Measurements from ENCODE around the gene SARDH. TPM values are rescaled to one million over a fixed set of nuclear protein-coding genes. Genes with fewer than 3 reads are reported as not detected.

SARDH gene
- polyA plus RNA-seq, 3 donors, result not detected

GRCh38 chr9:133701981-133702797, 36.0 kb downstream of the SARDH start:
- Histone ChIP-seq H3K27ac (ENCODE audit: low read depth in 1 of 2, low read length in 2 of 2) (no peak overlapping the region), H3K36me3 (replicated peaks in 1 of 2; ENCODE audit: control insufficient read depth in 1 of 2, insufficient read depth in 2 of 2, low read length in 2 of 2) (no peaks in the 10 kb centered on the region), H3K9me3 (replicated peaks in 1 of 2; ENCODE audit: control insufficient read depth in 1 of 2, insufficient read depth in 1 of 2, low read length in 2 of 2) (no peaks in the 10 kb centered on the region), H3K4me1 (ENCODE audit: control insufficient read depth in 1 of 2, insufficient read depth in 2 of 2, low read length in 2 of 2) (peaks cover 9 to 12% of the 10 kb centered on the region in 2 donors), H3K79me2 (ENCODE audit: insufficient read depth, low read length) (no peaks in the 10 kb centered on the region), H3K4me3 (replicated peaks in 1 of 3; ENCODE audit: low read depth in 2 of 3, low read length in 3 of 3) (peak overlapping the region; percentile 8 to 64 (median 36)), H3K27me3 (ENCODE audit: control insufficient read depth in 2 of 2, insufficient read depth in 2 of 2, low read length in 2 of 2) (peaks cover 0 to 26% of the 10 kb centered on the region in 2 donors), H3K9ac (ENCODE audit: insufficient read depth, low read length, poor library complexity, severe bottlenecking) (peak overlapping the region; percentile 59), H3K4me2 (replicated peaks; ENCODE audit: extremely low read depth, low read length, poor library complexity, severe bottlenecking) (peak overlapping the region; percentile 71), H4K20me1 (ENCODE audit: insufficient read depth, low read length) (no peaks in the 10 kb centered on the region), H2AFZ (ENCODE audit: insufficient read depth, low read depth, low read length, poor library complexity, severe bottlenecking) (peak overlapping the region; percentile 79)
- peak overlapping the region; percentile 20 to 83 for H3K4me3 Mint-ChIP-seq
- H3K27me3 Mint-ChIP-seq (ENCODE audit: low read depth in 3 of 3), result peaks cover 24 to 43% (median 26%) of the 10 kb centered on the region in 3 donors
- H3K27ac Mint-ChIP-seq, result no peak overlapping the region
- DNase-seq, result no peak
- TF ChIP-seq, protein P1, sequence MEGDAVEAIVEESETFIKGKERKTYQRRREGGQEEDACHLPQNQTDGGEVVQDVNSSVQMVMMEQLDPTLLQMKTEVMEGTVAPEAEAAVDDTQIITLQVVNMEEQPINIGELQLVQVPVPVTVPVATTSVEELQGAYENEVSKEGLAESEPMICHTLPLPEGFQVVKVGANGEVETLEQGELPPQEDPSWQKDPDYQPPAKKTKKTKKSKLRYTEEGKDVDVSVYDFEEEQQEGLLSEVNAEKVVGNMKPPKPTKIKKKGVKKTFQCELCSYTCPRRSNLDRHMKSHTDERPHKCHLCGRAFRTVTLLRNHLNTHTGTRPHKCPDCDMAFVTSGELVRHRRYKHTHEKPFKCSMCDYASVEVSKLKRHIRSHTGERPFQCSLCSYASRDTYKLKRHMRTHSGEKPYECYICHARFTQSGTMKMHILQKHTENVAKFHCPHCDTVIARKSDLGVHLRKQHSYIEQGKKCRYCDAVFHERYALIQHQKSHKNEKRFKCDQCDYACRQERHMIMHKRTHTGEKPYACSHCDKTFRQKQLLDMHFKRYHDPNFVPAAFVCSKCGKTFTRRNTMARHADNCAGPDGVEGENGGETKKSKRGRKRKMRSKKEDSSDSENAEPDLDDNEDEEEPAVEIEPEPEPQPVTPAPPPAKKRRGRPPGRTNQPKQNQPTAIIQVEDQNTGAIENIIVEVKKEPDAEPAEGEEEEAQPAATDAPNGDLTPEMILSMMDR (IDR thresholded peaks at IDR 0.05), result no peak
- intact Hi-C loops (cut with micrococcal nuclease), result no loop called here
- H3K36me3 Mint-ChIP-seq, result no peaks in the 10 kb centered on the region
- peaks cover 5% of the 10 kb centered on the region for H3K4me1 Mint-ChIP-seq
- peaks cover 0 to 3% (median 0%) of the 10 kb centered on the region in 7 donors for H3K9me3 Mint-ChIP-seq
- WGBS (ENCODE audit: insufficient coverage), result 36% methylated on average over 18 of the region's 39 CpGs

GRCh38 chr9:133701321-133701980, 36.7 kb downstream of the SARDH start:
- Mint-ChIP-seq H3K4me1 (peaks cover 3% of the 10 kb centered on the region), H3K9me3 (peaks cover 0 to 3% (median 0%) of the 10 kb centered on the region in 7 donors), H3K36me3 (no peaks in the 10 kb centered on the region), H3K4me3 (peak overlapping the region in 1 of 2 donors; percentile 48), H3K27me3 (ENCODE audit: low read depth in 3 of 3) (peaks cover 22 to 41% (median 24%) of the 10 kb centered on the region in 3 donors), H3K27ac (no peak overlapping the region)
- no peak for DNase-seq
- WGBS (ENCODE audit: insufficient coverage), result 40% methylated on average over 29 of the region's 33 CpGs
- Histone ChIP-seq H3K4me3 (replicated peaks in 1 of 3; ENCODE audit: low read depth in 2 of 3, low read length in 3 of 3) (no peak overlapping the region), H3K9me3 (replicated peaks in 1 of 2; ENCODE audit: control insufficient read depth in 1 of 2, insufficient read depth in 1 of 2, low read length in 2 of 2) (no peaks in the 10 kb centered on the region), H2AFZ (ENCODE audit: insufficient read depth, low read depth, low read length, poor library complexity, severe bottlenecking) (peak overlapping the region; percentile 79), H3K9ac (ENCODE audit: insufficient read depth, low read length, poor library complexity, severe bottlenecking) (no peak overlapping the region), H3K79me2 (ENCODE audit: insufficient read depth, low read length) (no peaks in the 10 kb centered on the region), H3K27ac (ENCODE audit: low read depth in 1 of 2, low read length in 2 of 2) (no peak overlapping the region), H3K27me3 (ENCODE audit: control insufficient read depth in 2 of 2, insufficient read depth in 2 of 2, low read length in 2 of 2) (peaks cover 0 to 26% of the 10 kb centered on the region in 2 donors), H3K36me3 (replicated peaks in 1 of 2; ENCODE audit: control insufficient read depth in 1 of 2, insufficient read depth in 2 of 2, low read length in 2 of 2) (no peaks in the 10 kb centered on the region), H4K20me1 (ENCODE audit: insufficient read depth, low read length) (no peaks in the 10 kb centered on the region), H3K4me2 (replicated peaks; ENCODE audit: extremely low read depth, low read length, poor library complexity, severe bottlenecking) (no peak overlapping the region), H3K4me1 (ENCODE audit: control insufficient read depth in 1 of 2, insufficient read depth in 2 of 2, low read length in 2 of 2) (peaks cover 9 to 12% of the 10 kb centered on the region in 2 donors)
- TF ChIP-seq, protein P1 (IDR thresholded peaks at IDR 0.05), result no peak
- intact Hi-C loops (cut with micrococcal nuclease), result no loop called here
